Ishikawa (cell line): ENCODE data around the gene RNF146.

Experiments used
- CEBPB ChIP-seq: IDR thresholded peaks from 2 replicates; pipeline ENCODE4 v1.6.1; 2012
- CREB1 ChIP-seq: IDR thresholded peaks from 2 replicates; pipeline ENCODE4 v1.6.1; 2012; ENCODE audit warnings: low read depth
- EGR1 ChIP-seq: IDR thresholded peaks from 2 replicates; pipeline ENCODE4 v1.6.1; 2012
- EP300 ChIP-seq: IDR thresholded peaks from 2 replicates; pipeline ENCODE4 v1.6.1; 2012; ENCODE audit warnings: borderline replicate concordance
- RAD21 ChIP-seq: IDR thresholded peaks from 2 replicates; pipeline ENCODE4 v1.6.1; 2012; ENCODE audit warnings: low read depth
- REST ChIP-seq: IDR thresholded peaks from 2 replicates; pipeline ENCODE4 v1.6.1; 2012; ENCODE audit warnings: low read depth, mild to moderate bottlenecking
- TCF12 ChIP-seq: IDR thresholded peaks from 2 replicates; pipeline ENCODE4 v1.6.1; 2012; ENCODE audit warnings: low read depth
- ZBTB7A ChIP-seq: IDR thresholded peaks from 2 replicates; pipeline ENCODE4 v1.6.1; 2012; ENCODE audit warnings: low read depth

GRCh38 chr6:127303917-127304316 lies 37.3 kb downstream of the RNF146 start:
- TF ChIP-seq RAD21, result no peak
- no peak for TF ChIP-seq CREB1
- TF ChIP-seq TCF12, result no peak
- TF ChIP-seq CEBPB, result no peak
- TF ChIP-seq EGR1, result no peak
- no peak for TF ChIP-seq ZBTB7A
- no peak for TF ChIP-seq REST
- TF ChIP-seq EP300, result no peak
